Measurements from ENCODE around the gene NHSL2.
A peak's percentile ranks its signal among the peaks of the same experiment; 100 is the strongest.

NHSL2 gene

GRCh38 chrX:72002875-72003274 is 92.2 kb downstream of the NHSL2 start:
- no peak for TF ChIP-seq CTCF (IDR thresholded peaks at IDR 0.05; ENCODE audit: insufficient read depth, missing control alignments)
- DNase-seq (ENCODE audit: insufficient read length, low spot score) = no peak
- no peak for FAIRE-seq

- peak; percentile 27 for TF ChIP-seq CTCF (IDR thresholded peaks at IDR 0.05; ENCODE audit: insufficient read depth, missing control alignments)
- FAIRE-seq (peak; percentile 85), DNase-seq (ENCODE audit: insufficient read length, low spot score) (no peak)
Observed at GRCh38 chrX:72003811-72004750, 93.4 kb downstream of the NHSL2 start.

- no peak for TF ChIP-seq CTCF (IDR thresholded peaks at IDR 0.05; ENCODE audit: insufficient read depth, missing control alignments)
- no peak for DNase-seq (ENCODE audit: insufficient read length, low spot score)
- FAIRE-seq = no peak
Observed at GRCh38 chrX:72005046-72005445, 94.4 kb downstream of the NHSL2 start.

- no peak for FAIRE-seq
- DNase-seq (ENCODE audit: insufficient read length, low spot score) = no peak
- TF ChIP-seq CTCF (IDR thresholded peaks at IDR 0.05; ENCODE audit: insufficient read depth, missing control alignments) = no peak
Observed at GRCh38 chrX:72006461-72006860, 95.8 kb downstream of the NHSL2 start.

- TF ChIP-seq CTCF (IDR thresholded peaks at IDR 0.05; ENCODE audit: insufficient read depth, missing control alignments) = no peak
- FAIRE-seq = no peak
- DNase-seq (ENCODE audit: insufficient read length, low spot score) = no peak
Observed at GRCh38 chrX:72009731-72010130, 99.1 kb downstream of the NHSL2 start.

- DNase-seq (ENCODE audit: insufficient read length, low spot score) = no peak
- TF ChIP-seq CTCF (IDR thresholded peaks at IDR 0.05; ENCODE audit: insufficient read depth, missing control alignments) = no peak
- peak; percentile 16 for FAIRE-seq
Observed at GRCh38 chrX:72011734-72012133, 101.1 kb downstream of the NHSL2 start.

- DNase-seq (ENCODE audit: insufficient read length, low spot score) (no peak), FAIRE-seq (peak; percentile 90)
- no peak for TF ChIP-seq CTCF (IDR thresholded peaks at IDR 0.05; ENCODE audit: insufficient read depth, missing control alignments)
Observed at GRCh38 chrX:72015383-72015782, 104.7 kb downstream of the NHSL2 start.
